Testis (tissue), 3 donors: ENCODE results near the gene TNRC18. TPM values are rescaled to one million over a fixed set of nuclear protein-coding genes. Genes with fewer than 3 reads are reported as not detected.

Experiments used
- DNase-seq: peaks from one replicate; pipeline ENCODE4 v3.0.0-alpha.2; 2019
- H3K27ac ChIP-seq, 2 donors: fragments of 200-600 bp; sonication (generic); one replicate each; pipeline ENCODE4 v1.5.1; 2019
- H3K27me3 ChIP-seq: fragments of 200-600 bp; sonication (generic); one replicate; pipeline ENCODE4 v1.5.1; 2019
- H3K36me3 ChIP-seq: fragments of 200-600 bp; sonication (generic); one replicate; pipeline ENCODE4 v1.5.1; 2017; ENCODE audit warnings: low read depth; ENCODE audit errors: missing control alignments
- H3K4me1 ChIP-seq: fragments of 200-600 bp; sonication (generic); one replicate; pipeline ENCODE4 v1.5.1; 2019
- H3K4me3 ChIP-seq, 2 donors: fragments of 200-600 bp; sonication (generic); one replicate each; pipeline ENCODE4 v1.5.1; 2017 to 2019
- H3K9me3 ChIP-seq: fragments of 200-600 bp; sonication (generic); one replicate; pipeline ENCODE4 v1.5.1; 2017
- CTCF ChIP-seq, 3 experiments: fragments of 450-650 bp in 2 of 3; fragments of 200-600 bp in 1 of 3; sonication (generic) in 1 of 3; IDR thresholded peaks; one replicate each; pipeline ENCODE4 v1.5.1; 2016 to 2019; ENCODE audit warnings: antibody characterized with exemption in 3 of 3, mild to moderate bottlenecking in 2 of 3, moderate library complexity in 1 of 3
- POLR2A ChIP-seq: fragments of 450-650 bp; IDR thresholded peaks from one replicate; pipeline ENCODE4 v1.6.1; 2017; ENCODE audit warnings: antibody characterized with exemption, mild to moderate bottlenecking, moderate library complexity
- WGBS, 2 donors: methylation state at CpG; one replicate each; pipeline ENCODE4 v1.1.5; 2018; 5-methylcytosine and 5-hydroxymethylcytosine counted together
- intact Hi-C: fragments of 100-400 bp; cut with DNase I; formaldehyde crosslinking; loops from one replicate; pipeline ENCODE4 v1.15.1; 2023; ENCODE audit warnings: low total_unique reads
- polyA plus RNA-seq: library from polyadenylated mRNA; stranded (reverse); fragments of 350-450 nt; fragmentation: Illumina TruSeq; extraction: RNeasy Lipid Tissue Mini Kit (QIAGEN cat#74804); gene quantifications from one replicate; pipeline ENCODE4 v1.2.3, GENCODE V29; 2014; ENCODE audit warnings: low read depth, low replicate concordance; ENCODE audit not compliant: insufficient read depth
- total RNA-seq, 2 donors: library from RNA; depleted of rRNA; stranded (reverse); fragments of >200 nt; gene quantifications; one replicate each; pipeline ENCODE4 v1.2.3, GENCODE V29; 2016

The TNRC18 gene
- total and polyA plus RNA-seq, 3 donors from 2014 or later = 56.2 to 128 (median 117) TPM

- Histone ChIP-seq H3K27ac (no peak overlapping the region), H3K4me3 (no peak overlapping the region), H3K36me3 (no peaks in the 10 kb centered on the region), H3K27me3 (no peaks in the 10 kb centered on the region), H3K9me3 (no peaks in the 10 kb centered on the region), H3K4me1 (peaks cover 2% of the 10 kb centered on the region)
- DNase-seq = no peak
- intact Hi-C loops = no loop called here
- TF ChIP-seq CTCF (IDR thresholded peaks at IDR 0.05) = no peak
- TF ChIP-seq POLR2A = no peak
- WGBS, 2 donors = 88 to 91% methylated on average over 8 to 17 of the region's 17 CpGs
Observed at GRCh38 chr7:5349005-5349380, 74.6 kb downstream of the TNRC18 start.

GRCh38 chr7:5348134-5349004, 75.3 kb downstream of the TNRC18 start:
- no peaks in the 10 kb centered on the region for H3K9me3 ChIP-seq
- H3K27me3 ChIP-seq = no peaks in the 10 kb centered on the region
- H3K4me1 ChIP-seq = no peaks in the 10 kb centered on the region
- intact Hi-C loops = no loop called here
- H3K27ac ChIP-seq = no peak overlapping the region
- no peaks in the 10 kb centered on the region for H3K36me3 ChIP-seq
- TF ChIP-seq CTCF (IDR thresholded peaks at IDR 0.05) = no peak
- no peak for TF ChIP-seq POLR2A
- no peak for DNase-seq
- no peak overlapping the region for H3K4me3 ChIP-seq
- 89 to 90% methylated on average over 9 to 21 of the region's 21 CpGs for WGBS, 2 donors

DNA sequence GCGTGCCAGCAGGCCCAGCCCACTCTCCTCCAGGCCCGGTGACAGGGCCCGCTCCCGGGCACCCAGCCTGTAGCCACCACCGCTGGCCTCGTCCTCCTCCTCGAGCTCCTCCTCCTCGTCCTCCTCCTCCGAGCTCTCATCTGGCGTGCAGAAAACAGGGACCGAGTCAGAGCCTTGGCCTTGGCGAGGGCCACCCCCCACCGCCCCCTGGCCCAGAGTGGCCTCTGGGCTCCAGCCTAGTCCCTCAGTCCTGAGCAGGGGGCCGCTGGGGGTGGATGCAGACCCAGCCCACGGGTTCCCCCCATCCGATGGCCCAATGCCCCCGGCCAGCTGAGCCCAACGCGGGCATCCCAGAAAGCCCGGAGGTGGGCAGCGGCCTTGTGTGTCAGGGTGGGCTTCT, 78.0 kb downstream of the TNRC18 start:
- H3K36me3 ChIP-seq = no peaks in the 10 kb centered on the region
- intact Hi-C loops = no loop called here
- WGBS, 2 donors = 93 to 98% methylated on average over 11 to 21 of the region's 21 CpGs
- H3K4me3 ChIP-seq = no peak overlapping the region
- H3K27me3 ChIP-seq = no peaks in the 10 kb centered on the region
- DNase-seq = no peak
- TF ChIP-seq CTCF (IDR thresholded peaks at IDR 0.05) (no peak), POLR2A (no peak)
- no peaks in the 10 kb centered on the region for H3K9me3 ChIP-seq
- H3K27ac ChIP-seq = no peak overlapping the region
- H3K4me1 ChIP-seq = no peaks in the 10 kb centered on the region

DNA sequence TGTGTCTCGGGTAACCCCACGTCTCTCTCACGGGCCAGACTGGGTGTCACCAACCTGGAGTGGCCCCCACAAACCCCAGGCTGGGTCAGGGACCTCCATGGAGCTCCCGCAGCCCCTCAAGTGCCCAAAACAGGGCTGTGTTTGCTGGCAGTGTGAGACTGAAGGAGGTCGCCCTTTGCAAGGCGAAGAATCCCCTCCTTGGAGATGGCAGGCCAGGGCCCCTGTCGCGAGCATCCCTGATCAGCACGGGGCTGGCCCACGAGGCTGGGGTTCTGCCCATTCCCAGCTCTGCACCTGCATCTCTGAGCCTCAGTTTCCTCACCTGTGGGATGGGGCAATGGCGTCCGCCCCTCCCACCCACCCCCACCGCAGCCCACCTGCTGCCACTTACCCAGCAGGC, 78.5 kb downstream of the TNRC18 start:
- Histone ChIP-seq H3K4me1 (no peaks in the 10 kb centered on the region), H3K27me3 (no peaks in the 10 kb centered on the region), H3K4me3 (no peak overlapping the region), H3K27ac (no peak overlapping the region), H3K36me3 (no peaks in the 10 kb centered on the region), H3K9me3 (no peaks in the 10 kb centered on the region)
- no peak for DNase-seq
- WGBS, 2 donors = 98% methylated on average over 9 to 11 of the region's 13 CpGs
- TF ChIP-seq POLR2A = no peak
- no peak for TF ChIP-seq CTCF (IDR thresholded peaks at IDR 0.05)
- intact Hi-C loops = no loop called here

DNA sequence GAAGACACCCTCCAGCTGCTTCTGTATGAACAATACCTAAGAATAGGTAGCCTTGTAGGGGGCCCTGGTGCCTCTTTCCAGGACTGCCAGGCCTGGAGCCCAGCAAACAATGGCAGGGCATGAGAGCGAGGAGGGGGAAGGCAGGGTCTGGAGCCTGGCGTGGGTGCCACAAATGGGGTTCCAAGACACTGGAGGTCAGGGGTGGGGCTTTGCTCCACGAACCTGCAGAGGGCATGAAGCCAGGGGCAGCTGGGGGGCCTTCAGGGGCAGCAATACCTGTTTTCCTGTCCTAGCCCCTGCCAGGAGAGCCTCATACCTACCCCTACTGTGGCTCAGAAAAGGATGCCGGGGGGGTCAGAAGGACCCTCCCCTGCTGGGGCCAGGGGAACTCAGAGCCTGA, 79.3 kb downstream of the TNRC18 start:
- no peaks in the 10 kb centered on the region for H3K9me3 ChIP-seq
- 90 to 95% methylated on average over 3 to 4 of the region's 4 CpGs for WGBS, 2 donors
- H3K27me3 ChIP-seq = no peaks in the 10 kb centered on the region
- intact Hi-C loops = no loop called here
- H3K36me3 ChIP-seq = no peaks in the 10 kb centered on the region
- no peaks in the 10 kb centered on the region for H3K4me1 ChIP-seq
- no peak overlapping the region for H3K4me3 ChIP-seq
- no peak overlapping the region for H3K27ac ChIP-seq
- no peak for DNase-seq
- TF ChIP-seq POLR2A (no peak), CTCF (IDR thresholded peaks at IDR 0.05) (no peak)
